Prostate gland (tissue), 2 donors: ENCODE data around the gene CLCN2.

ENCODE experiments used
- POLR2A ChIP-seq: fragments of 450-650 bp; IDR thresholded peaks from one replicate; pipeline ENCODE4 v1.6.1; 2016; ENCODE audit warnings: antibody characterized with exemption, mild to moderate bottlenecking
- POLR2AphosphoS5 ChIP-seq: sonication (generic); formaldehyde crosslinking; IDR thresholded peaks from one replicate; pipeline ENCODE4 v1.6.1; 2017; ENCODE audit warnings: antibody characterized with exemption
- TF ChIP-seq, protein P1 (sequence below), 4 experiments: fragments of 200-600 bp in 2 of 4; fragments of 450-650 bp in 2 of 4; sonication (generic) in 2 of 4; IDR thresholded peaks; 1 replicate in 3 of 4; 2 replicates in 1 of 4; pipeline ENCODE4 v1.5.1; 2016 to 2019; ENCODE audit warnings: antibody characterized with exemption in 4 of 4, mild to moderate bottlenecking in 2 of 4, moderate library complexity in 2 of 4

DNA sequence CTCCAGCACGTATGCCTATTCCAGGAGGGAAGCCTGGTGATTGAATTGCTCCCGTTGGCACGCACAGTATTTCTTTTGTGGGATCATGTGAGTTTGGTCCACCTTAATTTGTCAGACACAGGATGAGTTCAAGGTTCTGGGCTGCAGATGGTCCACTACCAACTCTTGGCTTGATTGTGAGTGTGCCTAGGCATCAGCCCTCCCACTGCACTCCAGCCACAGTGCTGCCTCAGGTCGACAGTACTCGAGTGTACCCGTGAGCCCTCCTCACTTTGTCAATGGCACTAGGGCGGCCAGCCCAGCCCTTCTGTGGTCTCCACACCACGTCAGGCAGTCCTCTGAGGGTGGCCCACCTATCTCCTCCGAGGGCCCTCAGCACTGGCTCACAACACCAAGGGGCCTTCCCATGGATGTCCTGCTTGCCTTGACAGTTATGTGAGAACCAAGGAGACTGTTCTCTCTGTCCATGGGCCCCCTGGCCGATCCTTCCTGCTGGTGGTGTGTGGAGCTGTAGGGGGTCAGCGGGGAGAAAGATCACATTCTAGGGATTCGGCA, 48.6 kb upstream of the CLCN2 start:
- TF ChIP-seq, protein P1, sequence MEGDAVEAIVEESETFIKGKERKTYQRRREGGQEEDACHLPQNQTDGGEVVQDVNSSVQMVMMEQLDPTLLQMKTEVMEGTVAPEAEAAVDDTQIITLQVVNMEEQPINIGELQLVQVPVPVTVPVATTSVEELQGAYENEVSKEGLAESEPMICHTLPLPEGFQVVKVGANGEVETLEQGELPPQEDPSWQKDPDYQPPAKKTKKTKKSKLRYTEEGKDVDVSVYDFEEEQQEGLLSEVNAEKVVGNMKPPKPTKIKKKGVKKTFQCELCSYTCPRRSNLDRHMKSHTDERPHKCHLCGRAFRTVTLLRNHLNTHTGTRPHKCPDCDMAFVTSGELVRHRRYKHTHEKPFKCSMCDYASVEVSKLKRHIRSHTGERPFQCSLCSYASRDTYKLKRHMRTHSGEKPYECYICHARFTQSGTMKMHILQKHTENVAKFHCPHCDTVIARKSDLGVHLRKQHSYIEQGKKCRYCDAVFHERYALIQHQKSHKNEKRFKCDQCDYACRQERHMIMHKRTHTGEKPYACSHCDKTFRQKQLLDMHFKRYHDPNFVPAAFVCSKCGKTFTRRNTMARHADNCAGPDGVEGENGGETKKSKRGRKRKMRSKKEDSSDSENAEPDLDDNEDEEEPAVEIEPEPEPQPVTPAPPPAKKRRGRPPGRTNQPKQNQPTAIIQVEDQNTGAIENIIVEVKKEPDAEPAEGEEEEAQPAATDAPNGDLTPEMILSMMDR (IDR thresholded peaks at IDR 0.05), result no peak
- TF ChIP-seq POLR2A (no peak), POLR2AphosphoS5 (no peak)
